ENCODE results near the gene EPHA10.

Gene EPHA10

DNA sequence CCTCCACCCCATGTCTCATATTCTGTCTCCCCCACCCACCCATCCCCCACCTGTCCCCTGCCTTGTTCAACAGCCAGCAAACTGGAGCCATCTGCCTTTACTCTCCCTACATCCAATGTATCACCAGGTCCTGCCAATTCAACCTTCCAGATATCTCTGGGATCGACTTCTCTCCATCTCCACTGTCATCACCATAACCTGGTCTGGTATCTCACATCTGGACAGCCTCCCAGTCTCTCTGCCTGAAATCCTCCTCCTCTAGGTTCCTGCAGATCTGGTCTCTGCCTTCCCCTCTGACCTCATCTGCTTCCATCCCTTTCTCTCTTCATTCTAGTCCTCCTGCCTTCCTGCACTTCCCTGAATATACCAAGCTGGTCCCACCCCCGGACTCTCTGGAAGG, 94.8 kb downstream of the EPHA10 start:
- DNase-seq = no peak

DNA sequence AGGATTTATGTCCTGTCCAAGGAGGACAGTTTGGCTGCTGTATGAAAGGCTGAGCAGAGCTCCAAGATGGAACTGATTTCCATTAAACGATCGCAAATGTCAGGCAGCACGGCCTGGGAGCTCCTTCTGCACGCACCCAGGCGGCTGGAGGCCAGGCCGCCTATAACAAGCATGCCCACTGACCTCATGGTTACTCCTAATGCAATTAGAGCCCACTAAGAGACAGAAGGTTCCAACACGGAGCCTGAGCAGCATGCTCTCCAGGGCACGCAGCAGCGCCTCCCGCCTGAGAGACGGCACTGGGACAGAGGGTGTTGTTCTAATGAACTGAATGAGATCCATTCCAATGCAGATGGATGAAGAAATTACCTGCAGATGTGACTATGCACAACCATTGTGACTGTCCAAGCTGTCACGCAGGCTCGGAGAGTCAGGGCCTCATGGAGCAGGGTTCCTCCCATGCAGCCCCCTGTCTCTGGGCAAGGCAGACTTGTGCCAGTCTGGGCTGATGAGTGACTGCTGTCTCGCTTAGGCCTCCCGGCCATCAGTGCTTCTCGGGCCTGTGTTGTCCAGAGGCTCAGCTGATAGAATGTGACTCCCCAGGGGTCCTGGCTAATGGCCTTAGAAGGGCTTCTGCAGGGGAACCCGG, 97.8 kb downstream of the EPHA10 start:
- no peak for DNase-seq

DNA sequence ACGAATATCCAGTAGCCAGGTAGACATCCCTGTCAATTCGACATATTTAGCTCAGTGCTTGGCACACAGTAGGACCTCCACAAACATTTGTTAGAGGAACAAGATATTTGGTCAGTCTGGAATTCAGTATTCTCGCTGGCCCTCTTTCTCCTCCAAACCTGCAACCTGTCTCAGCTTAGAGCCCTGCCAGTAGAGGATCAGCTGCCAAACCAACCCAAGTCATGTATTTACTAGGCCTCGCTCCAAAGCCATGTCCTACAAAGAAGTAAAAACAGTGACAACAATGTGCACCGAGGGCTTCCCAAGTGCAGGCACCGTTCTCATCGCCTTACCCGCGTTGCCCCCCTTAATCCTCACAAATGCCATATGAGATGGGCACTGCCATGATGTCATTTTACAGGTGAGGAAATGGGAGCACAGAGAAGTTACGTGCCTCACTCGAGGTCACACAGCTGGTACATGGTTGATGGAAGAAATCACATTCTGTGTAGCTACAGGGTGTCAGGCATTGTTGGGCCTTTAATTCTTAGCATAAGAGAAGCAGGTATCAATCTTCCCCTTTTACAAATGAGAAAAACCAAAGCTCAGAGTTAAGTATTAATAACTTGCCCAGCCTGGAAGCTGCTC, 98.6 kb downstream of the EPHA10 start:
- DNase-seq = no peak

All from activated CD4-positive, alpha-beta T cell treated with anti-CD3 and anti-CD28 coated beads, Interleukin-2, amount 50 U/mL, for 4 hours (primary cell).